GM12878 (cell line): Measurements from ENCODE around the gene MROH9. TPM values are rescaled to one million over a fixed set of nuclear protein-coding genes. Genes with fewer than 3 reads are reported as not detected.

ENCODE experiments used
- ATAC-seq: fragments of 200-7000 bp; cut with Tn5 transposase; 3 replicates; pipeline ENCODE4 v1.9.1; 2020; ENCODE audit warnings: mild to moderate bottlenecking, moderate library complexity
- BruUV-seq: library from RNA; stranded (reverse); fragments of 400-500 nt; replicated peaks from 2 replicates; lab custom pipeline; 2021; lab: Mats Ljungman, UMichigan
- CTCF ChIA-PET: fragments of 300-600 bp; sonication (Branson Sonifier 250); formaldehyde crosslinking; extraction: SDS; loops from one replicate; lab custom pipeline; 2021; ENCODE audit warnings: inconsistent platforms; lab: Yijun Ruan, JAX
- POLR2A ChIA-PET: fragments of 350-600 bp; formaldehyde crosslinking; extraction: SDS; loops from one replicate; lab custom pipeline; 2021; ENCODE audit warnings: inconsistent platforms; lab: Charles Lee
- RAD21 ChIA-PET: fragments of 300-600 bp; sonication (Branson Sonifier 250); formaldehyde crosslinking; loops from one replicate; lab custom pipeline; 2023; ENCODE audit warnings: antibody characterized with exemption; ENCODE audit not compliant: unreplicated experiment; lab: Charles Lee
- SMC1A ChIA-PET: fragments of 300-600 bp; sonication (Branson Sonifier 250); formaldehyde crosslinking; loops from one replicate; lab custom pipeline; 2023; ENCODE audit not compliant: unreplicated experiment, uncharacterized antibody; lab: Charles Lee
- DNase-seq: peaks from one replicate; pipeline ENCODE4 v3.0.0-alpha.2; 2011; ENCODE audit warnings: low read depth, low spot score
- FAIRE-seq: peaks from 3 replicates; lab custom pipeline; 2011; peaks lifted over from hg19 to GRCh38; lab: Jason Lieb, UNC
- H2AFZ ChIP-seq: 2 replicates; pipeline ENCODE4 v1.6.0; 2011; ENCODE audit warnings: low read depth, low read length, control low read depth; ENCODE audit not compliant: control insufficient read depth
- H3K27ac ChIP-seq: 2 replicates; pipeline ENCODE4 v1.5.1; 2011; ENCODE audit warnings: control low read depth; ENCODE audit not compliant: control insufficient read depth, insufficient read depth
- H3K27me3 ChIP-seq, 2 experiments: replicated peaks in 1 of 2; 2 replicates each; pipeline versions ENCODE4 v1.6.0 to v1.6.1; 2011; ENCODE audit warnings: low read length in 1 of 2; ENCODE audit not compliant: control insufficient read depth in 2 of 2, insufficient read depth in 2 of 2
- H3K36me3 ChIP-seq, 2 experiments: 2 replicates each; pipeline ENCODE4 v1.5.1; 2011; ENCODE audit warnings: low read length in 1 of 2; ENCODE audit not compliant: control insufficient read depth in 2 of 2, insufficient read depth in 2 of 2
- H3K4me1 ChIP-seq: 2 replicates; pipeline ENCODE4 v1.6.1; 2011; ENCODE audit warnings: mild to moderate bottlenecking, low read length, moderate library complexity, mixed read lengths; ENCODE audit not compliant: control insufficient read depth, insufficient read depth
- H3K4me2 ChIP-seq: 2 replicates; pipeline ENCODE4 v1.6.0; 2011; ENCODE audit warnings: control low read depth; ENCODE audit not compliant: control insufficient read depth, insufficient read depth
- H3K4me3 ChIP-seq: fragments of 200-600 bp; sonication (generic); 2 replicates; pipeline ENCODE4 v1.5.1; 2016
- H3K79me2 ChIP-seq: 2 replicates; pipeline ENCODE4 v1.6.0; 2011; ENCODE audit warnings: low read length; ENCODE audit not compliant: control insufficient read depth, insufficient read depth
- H3K9ac ChIP-seq: 2 replicates; pipeline ENCODE4 v1.8.0; 2011; ENCODE audit warnings: low read length, control low read depth, mixed read lengths; ENCODE audit not compliant: control insufficient read depth, insufficient read depth
- H3K9me3 ChIP-seq: replicated peaks from 3 replicates; pipeline ENCODE4 v1.5.1; 2011; ENCODE audit warnings: mild to moderate bottlenecking, low read length; ENCODE audit not compliant: control insufficient read depth, insufficient read depth
- H4K20me1 ChIP-seq: 2 replicates; pipeline ENCODE4 v1.6.0; 2011; ENCODE audit not compliant: control insufficient read depth, insufficient read depth
- BCL11A ChIP-seq: IDR thresholded peaks from 2 replicates; pipeline ENCODE4 v1.6.1; 2011; ENCODE audit warnings: low read depth, low read length
- CHD1 ChIP-seq: IDR thresholded peaks from 2 replicates; pipeline ENCODE4 v1.6.1; 2012; ENCODE audit warnings: low read depth, low read length, improper control_type of control experiment
- EP300 ChIP-seq, 2 experiments: fragments of 150-350 bp in 1 of 2; IDR thresholded peaks; 2 replicates each; pipeline ENCODE4 v1.6.1; 2011 to 2012; ENCODE audit warnings: low read depth in 2 of 2, low read length in 2 of 2, borderline replicate concordance in 1 of 2, improper control_type of control experiment in 1 of 2, inconsistent platforms in 1 of 2; ENCODE audit not compliant: control insufficient read depth in 1 of 2
- IKZF1 ChIP-seq: fragments of 450-650 bp; conservative IDR thresholded peaks from 2 replicates; pipeline ENCODE4 v1.6.1; 2017; ENCODE audit warnings: antibody characterized with exemption, mild to moderate bottlenecking
- MYB ChIP-seq: fragments of 150-350 bp; IDR thresholded peaks from 2 replicates; pipeline ENCODE4 v1.6.1; 2014; ENCODE audit warnings: mild to moderate bottlenecking, low read depth, low read length, borderline replicate concordance
- NBN ChIP-seq: fragments of 450-650 bp; IDR thresholded peaks from 2 replicates; pipeline ENCODE4 v1.6.1; 2016
- RFX5 ChIP-seq: IDR thresholded peaks from 2 replicates; pipeline ENCODE4 v1.6.1; 2011; ENCODE audit warnings: low read depth, low read length, improper control_type of control experiment
- SMAD1 ChIP-seq: fragments of 450-650 bp; IDR thresholded peaks from 2 replicates; pipeline ENCODE4 v1.6.1; 2018; ENCODE audit warnings: mild to moderate bottlenecking, low read depth; ENCODE audit not compliant: partially characterized antibody
- STAT3 ChIP-seq: IDR thresholded peaks from 2 replicates; pipeline ENCODE4 v1.6.1; 2011; ENCODE audit warnings: low read depth, low read length, improper control_type of control experiment
- TBL1XR1 ChIP-seq: IDR thresholded peaks from 2 replicates; pipeline ENCODE4 v1.6.1; 2012; ENCODE audit warnings: low read depth, low read length, improper control_type of control experiment
- WGBS: methylation state at CpG from one replicate; pipeline ENCODE4 v1.1.6; 2016; ENCODE audit warnings: low lambda C conversion rate; ENCODE audit not compliant: insufficient replicate concordance, insufficient coverage; ENCODE audit errors: missing lambda C conversion rate; 5-methylcytosine and 5-hydroxymethylcytosine counted together
- in situ Hi-C: fragments of 300-500 bp; cut with MboI; formaldehyde crosslinking; loops from 9 replicates; pipeline ENCODE4 v1.14.3; 2018; ENCODE audit warnings: mixed read lengths
- intact Hi-C: fragments of 100-400 bp; cut with micrococcal nuclease; formaldehyde crosslinking; loops from one replicate; pipeline ENCODE4 v1.14.2; 2022; ENCODE audit not compliant: unreplicated experiment
- polyA plus RNA-seq, 11 experiments: library from polyadenylated mRNA; depleted of rRNA in 4 of 11; unstranded in 6 of 11; stranded (reverse) in 5 of 11; fragments of >200 nt; fragmentation: Nextera tagmentation in 4 of 11; fragmentation: Illumina TruSeq in 1 of 11; extraction: Ambion mirVana in 4 of 11; extraction: Trizol in 1 of 11; gene quantifications; 1 replicate in 1 of 11; 2 replicates in 10 of 11; pipeline versions ENCODE4 v1.2.1 to v1.2.3, GENCODE V29; 2011 to 2016; ENCODE audit warnings: inconsistent platforms in 2 of 11, missing spikeins in 2 of 11, low read depth in 1 of 11
- total RNA-seq, 4 experiments: library from RNA; depleted of rRNA in 3 of 4; stranded (reverse); fragments of >200 nt in 3 of 4; fragmentation: Illumina TruSeq in 1 of 4; extraction: Trizol in 1 of 4; gene quantifications; 2 replicates each; pipeline versions ENCODE4 v1.2.1 to v1.2.3, GENCODE V29; 2013 to 2021
- TF ChIP-seq, protein P1 (sequence below): fragments of 450-650 bp; formaldehyde crosslinking; IDR thresholded peaks from 2 replicates; pipeline ENCODE4 v1.5.0; 2022; ENCODE audit warnings: mild to moderate bottlenecking, missing genetic modification characterization

Gene MROH9
- total and polyA plus RNA-seq, 10 of the 15 experiments (the other 5 are each of a cell fraction or from before 2014, with no cell fraction given): not detected

DNA sequence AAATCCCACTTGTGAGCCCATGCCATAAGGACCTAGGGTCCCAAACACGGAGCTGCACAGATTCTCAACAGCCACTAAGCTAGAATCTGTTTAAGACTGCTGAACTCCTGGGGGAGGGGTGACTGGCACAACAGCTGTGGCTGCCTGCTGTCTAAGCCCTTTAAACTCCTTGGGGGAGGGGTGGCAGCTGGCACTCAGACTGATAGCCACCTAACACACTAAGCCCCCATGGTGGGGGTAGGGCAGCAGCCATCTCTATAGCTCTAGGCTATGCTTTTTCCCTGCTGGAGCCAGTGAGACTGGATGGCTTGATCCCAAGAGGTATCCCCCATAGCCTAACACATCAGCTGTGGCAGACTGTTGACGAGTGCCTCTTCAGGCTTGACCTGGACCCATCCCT is 82.1 kb downstream of the MROH9 start:
- ChIA-PET SMC1A (no interaction called here), RAD21 (no interaction called here), POLR2A (no interaction called here), CTCF (no interaction called here)
- H3K36me3 ChIP-seq: no peaks in the 10 kb centered on the region
- no peak overlapping the region for H2AFZ ChIP-seq
- no peak overlapping the region for H3K27ac ChIP-seq
- 0% methylated on average over 2 of the region's 2 CpGs for WGBS
- no peaks in the 10 kb centered on the region for H3K4me1 ChIP-seq
- TF ChIP-seq BCL11A (no peak), MYB (no peak), RFX5 (no peak), TBL1XR1 (no peak), CHD1 (no peak), SMAD1 (no peak), STAT3 (no peak), EP300 (IDR thresholded peaks at IDR 0.05; ENCODE audit: borderline replicate concordance in 1 of 2, control insufficient read depth in 1 of 2, low read depth in 2 of 2, low read length in 2 of 2) (no peak), IKZF1 (no peak), NBN (no peak)
- TF ChIP-seq, protein P1, sequence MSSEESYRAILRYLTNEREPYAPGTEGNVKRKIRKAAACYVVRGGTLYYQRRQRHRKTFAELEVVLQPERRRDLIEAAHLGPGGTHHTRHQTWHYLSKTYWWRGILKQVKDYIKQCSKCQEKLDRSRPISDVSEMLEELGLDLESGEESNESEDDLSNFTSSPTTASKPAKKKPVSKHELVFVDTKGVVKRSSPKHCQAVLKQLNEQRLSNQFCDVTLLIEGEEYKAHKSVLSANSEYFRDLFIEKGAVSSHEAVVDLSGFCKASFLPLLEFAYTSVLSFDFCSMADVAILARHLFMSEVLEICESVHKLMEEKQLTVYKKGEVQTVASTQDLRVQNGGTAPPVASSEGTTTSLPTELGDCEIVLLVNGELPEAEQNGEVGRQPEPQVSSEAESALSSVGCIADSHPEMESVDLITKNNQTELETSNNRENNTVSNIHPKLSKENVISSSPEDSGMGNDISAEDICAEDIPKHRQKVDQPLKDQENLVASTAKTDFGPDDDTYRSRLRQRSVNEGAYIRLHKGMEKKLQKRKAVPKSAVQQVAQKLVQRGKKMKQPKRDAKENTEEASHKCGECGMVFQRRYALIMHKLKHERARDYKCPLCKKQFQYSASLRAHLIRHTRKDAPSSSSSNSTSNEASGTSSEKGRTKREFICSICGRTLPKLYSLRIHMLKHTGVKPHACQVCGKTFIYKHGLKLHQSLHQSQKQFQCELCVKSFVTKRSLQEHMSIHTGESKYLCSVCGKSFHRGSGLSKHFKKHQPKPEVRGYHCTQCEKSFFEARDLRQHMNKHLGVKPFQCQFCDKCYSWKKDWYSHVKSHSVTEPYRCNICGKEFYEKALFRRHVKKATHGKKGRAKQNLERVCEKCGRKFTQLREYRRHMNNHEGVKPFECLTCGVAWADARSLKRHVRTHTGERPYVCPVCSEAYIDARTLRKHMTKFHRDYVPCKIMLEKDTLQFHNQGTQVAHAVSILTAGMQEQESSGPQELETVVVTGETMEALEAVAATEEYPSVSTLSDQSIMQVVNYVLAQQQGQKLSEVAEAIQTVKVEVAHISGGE (CRISPR knock-in tag): no peak
- no peak overlapping the region for H3K4me3 ChIP-seq
- H3K9me3 ChIP-seq: no peaks in the 10 kb centered on the region; the same call in 2 of the 3 replicates
- H3K4me2 ChIP-seq: no peak overlapping the region
- ATAC-seq: no peak
- no peaks in the 10 kb centered on the region for H3K79me2 ChIP-seq
- intact Hi-C loops: no loop called here
- no TSS peak for BruUV-seq
- no peaks in the 10 kb centered on the region for H3K27me3 ChIP-seq
- no peak overlapping the region for H3K9ac ChIP-seq
- no peaks in the 10 kb centered on the region for H4K20me1 ChIP-seq
- FAIRE-seq: no peak
- in situ Hi-C loops: no loop called here
- no peak for DNase-seq
